ENCODE measurements around the gene TXNDC16. TPM values are rescaled to one million over a fixed set of nuclear protein-coding genes. Genes with fewer than 3 reads are reported as not detected.

TXNDC16 gene
- polyA plus RNA-seq, 2 of the 4 experiments (the other 2 are of a cell fraction) = 1.4 to 3.0 TPM

GRCh38 chr14:52590318-52590717 lies 38.0 kb upstream of the TXNDC16 start:
- ChIA-PET POLR2A (no interaction called here), CTCF (no interaction called here)
- ATAC-seq (no peak), FAIRE-seq (no peak), DNase-seq (ENCODE audit: low read depth in 1 of 2, low spot score in 1 of 2) (no peak)
- H3K4me2 ChIP-seq = no peak overlapping the region
- H3K4me1 ChIP-seq = no peaks in the 10 kb centered on the region
- H3K9me3 ChIP-seq = no peaks in the 10 kb centered on the region
- H3K27ac ChIP-seq = no peak overlapping the region
- TF ChIP-seq EHMT2 (IDR thresholded peaks at IDR 0.05; ENCODE audit: low read depth) (no peak), E2F6 (IDR thresholded peaks at IDR 0.05; ENCODE audit: borderline replicate concordance, low read depth) (no peak), RCOR1 (IDR thresholded peaks at IDR 0.05; ENCODE audit: low read depth, low read length) (no peak), HEYL (CRISPR knock-in tag; IDR thresholded peaks at IDR 0.05) (no peak), JUN (IDR thresholded peaks at IDR 0.05) (no peak), RFX5 (IDR thresholded peaks at IDR 0.05) (no peak), MAZ (IDR thresholded peaks at IDR 0.05; ENCODE audit: borderline replicate concordance, low read depth, low read length) (no peak), JUNB (IDR thresholded peaks at IDR 0.05) (no peak), HMGXB4 (CRISPR knock-in tag; IDR thresholded peaks at IDR 0.05; ENCODE audit: borderline replicate concordance) (no peak), MAFK (IDR thresholded peaks at IDR 0.05; ENCODE audit: partially characterized antibody) (no peak), PBX3 (IDR thresholded peaks at IDR 0.05) (no peak)
- whole genome bisulfite sequencing (ENCODE audit: missing lambda C conversion rate) = 51% methylated on average over 1 of the region's 1 CpG
- no peak overlapping the region for H3K4me3 ChIP-seq

GRCh38 chr14:52589646-52590045 lies 37.3 kb upstream of the TXNDC16 start:
- Histone ChIP-seq H3K27ac (no peak overlapping the region), H3K4me2 (no peak overlapping the region), H3K4me1 (no peaks in the 10 kb centered on the region), H3K9me3 (no peaks in the 10 kb centered on the region), H3K4me3 (no peak overlapping the region)
- ATAC-seq (no peak), FAIRE-seq (no peak), DNase-seq (ENCODE audit: low read depth in 1 of 2, low spot score in 1 of 2) (no peak)
- POLR2A ChIA-PET = interaction anchor here (0.5 kb wide), 1 partner anchor 180 kb away, joined by 3 read pairs; no protein-coding TSS in a partner anchor
- no peak for TF ChIP-seq ZFP36 (IDR thresholded peaks at IDR 0.05; ENCODE audit: borderline replicate concordance, partially characterized antibody)
- TF ChIP-seq HOXA7 (CRISPR knock-in tag; IDR thresholded peaks at IDR 0.05) = no peak
- TF ChIP-seq CEBPB (IDR thresholded peaks at IDR 0.05) = no peak
- no peak for TF ChIP-seq CHD2 (IDR thresholded peaks at IDR 0.05; ENCODE audit: low read length, partially characterized antibody)
- TF ChIP-seq TFCP2L1 (CRISPR knock-in tag; IDR thresholded peaks at IDR 0.05) = no peak
- CTCF ChIA-PET = interaction anchor here (0.6 kb wide), 1 partner anchor 26 kb away, joined by 4 read pairs; no protein-coding TSS in a partner anchor
- WGBS (ENCODE audit: missing lambda C conversion rate) = 51% methylated on average over 4 of the region's 4 CpGs

- H3K27ac ChIP-seq = no peak overlapping the region
- peak overlapping the region; percentile 8; the same call in 2 of the 3 replicates for H3K4me2 ChIP-seq
- no peaks in the 10 kb centered on the region for H3K9me3 ChIP-seq
- no peak overlapping the region for H3K4me3 ChIP-seq
- DNase-seq (ENCODE audit: low read depth in 1 of 2, low spot score in 1 of 2) = no peak
- H3K4me1 ChIP-seq = peaks cover 6% of the 10 kb centered on the region; the same call in 1 of the 3 replicates
- ATAC-seq = no peak
- POLR2A ChIA-PET = no interaction called here
- no peak for FAIRE-seq
- TF ChIP-seq MAFK (IDR thresholded peaks at IDR 0.05; ENCODE audit: partially characterized antibody) = peak; percentile 76
- 0 out of 2 replicates have a peak, but pooled peaks have one; percentile 37 for TF ChIP-seq NFE2L2 (conservative IDR thresholded peaks at IDR 0.05; ENCODE audit: low read length)
- no peak for TF ChIP-seq HEYL (CRISPR knock-in tag; IDR thresholded peaks at IDR 0.05)
- CTCF ChIA-PET = interaction anchor here (0.9 to 1.0 kb wide), 2 partner anchors 29 to 48 kb away, joined by 3 read pairs; no protein-coding TSS in a partner anchor
These were observed 31.2 kb upstream of the TXNDC16 start for GRCh38 chr14:52583544-52583943.

- CTCF ChIA-PET = no interaction called here
- Histone ChIP-seq H3K4me2 (no peak overlapping the region), H3K4me3 (no peak overlapping the region), H3K27ac (no peak overlapping the region), H3K9me3 (peaks cover 22% of the 10 kb centered on the region; the same call in 2 of the 3 replicates), H3K4me1 (no peaks in the 10 kb centered on the region)
- no peak for FAIRE-seq
- POLR2A ChIA-PET = no interaction called here
- 51% methylated on average over 2 of the region's 2 CpGs for WGBS (ENCODE audit: missing lambda C conversion rate)
- no peak for ATAC-seq
- DNase-seq (ENCODE audit: low read depth in 1 of 2, low spot score in 1 of 2) = no peak
- TF ChIP-seq EHF (CRISPR knock-in tag; IDR thresholded peaks at IDR 0.05) (no peak), FOSL2 (IDR thresholded peaks at IDR 0.05) (no peak), FOSL2 (CRISPR knock-in tag; IDR thresholded peaks at IDR 0.05) (no peak), RFX5 (IDR thresholded peaks at IDR 0.05) (no peak), EP300 (IDR thresholded peaks at IDR 0.05) (no peak), SREBF2 (IDR thresholded peaks at IDR 0.05) (no peak), POLR2AphosphoS2 (conservative IDR thresholded peaks at IDR 0.05; ENCODE audit: low read length) (no peak), ZC3H11A (IDR thresholded peaks at IDR 0.05) (no peak), HMGXB4 (CRISPR knock-in tag; IDR thresholded peaks at IDR 0.05; ENCODE audit: borderline replicate concordance) (no peak), ZFP36 (IDR thresholded peaks at IDR 0.05; ENCODE audit: borderline replicate concordance, partially characterized antibody) (no peak)
These were observed 23.6 kb upstream of the TXNDC16 start for GRCh38 chr14:52575858-52576257.

All from A549 (cell line).